IPS-18c (cell line): ENCODE results near the gene FAM174B.

Experiments
- H3K4me3 ChIP-seq: 2 replicates; pipeline ENCODE4 v1.7.0; 2013; ENCODE audit warnings: low read depth, mild to moderate bottlenecking, low read length, moderate library complexity; ENCODE audit not compliant: insufficient read depth
- H3K9me3 ChIP-seq: one replicate; pipeline ENCODE4 v1.6.1; 2013; ENCODE audit warnings: mild to moderate bottlenecking, low read length, moderate library complexity; ENCODE audit not compliant: control insufficient read depth, insufficient read depth

Gene FAM174B

GRCh38 chr15:92571824-92572223 lies 83.8 kb downstream of the FAM174B start:
- Histone ChIP-seq H3K4me3 (no peak overlapping the region), H3K9me3 (no peaks in the 10 kb centered on the region)

GRCh38 chr15:92570391-92570790 lies 85.2 kb downstream of the FAM174B start:
- Histone ChIP-seq H3K4me3 (no peak overlapping the region), H3K9me3 (no peaks in the 10 kb centered on the region)

- Histone ChIP-seq H3K9me3 (no peaks in the 10 kb centered on the region), H3K4me3 (no peak overlapping the region)
Measured at GRCh38 chr15:92569778-92570177, 85.8 kb downstream of the FAM174B start.
